ENCODE measurements around the gene BEST2. TPM values are rescaled to one million over a fixed set of nuclear protein-coding genes. Genes with fewer than 3 reads are reported as not detected.
"Not testable (repeated sequence)": the region's sequence is repeated elsewhere in the genome, so short reads cannot be mapped to it uniquely, and the experiment has no call there.

Gene BEST2
- total RNA-seq, 4 donors from 2014 or later: 20.5 to 82.0 (median 40.6) TPM; not detected in 1

GRCh38 chr19:12708641-12709040, 43.0 kb upstream of the BEST2 start:
- Histone ChIP-seq H3K27ac (no peak overlapping the region), H3K9me3 (no peaks in the 10 kb centered on the region), H3K36me3 (peaks cover 0 to 93% (median 0%) of the 10 kb centered on the region in 3 donors), H3K27me3 (no peaks in the 10 kb centered on the region), H3K4me3 (no peak overlapping the region), H3K4me1 (no peaks in the 10 kb centered on the region)
- TF ChIP-seq POLR2A (IDR thresholded peaks at IDR 0.05) (no peak), CTCF (IDR thresholded peaks at IDR 0.05) (no peak)
- no peak for DNase-seq

GRCh38 chr19:12711187-12711586, 40.4 kb upstream of the BEST2 start:
- no peak for DNase-seq

GRCh38 chr19:12712077-12712476, 39.5 kb upstream of the BEST2 start:
- not testable (repeated sequence) for H3K27ac ChIP-seq, H3K4me1 ChIP-seq, H3K27me3 ChIP-seq, H3K4me3 ChIP-seq, DNase-seq, H3K9me3 ChIP-seq
- H3K36me3 ChIP-seq: peaks cover 0 to 82% (median 0%) of the 10 kb centered on the region in 3 donors
- peak in 4 of 6 experiments; percentile 20 to 60 (median 52) for TF ChIP-seq CTCF (IDR thresholded peaks at IDR 0.05)

More at GRCh38 chr19:12711187-12711586, 40.4 kb upstream of the BEST2 start:
- Histone ChIP-seq H3K36me3 (peaks cover 0 to 91% (median 0%) of the 10 kb centered on the region in 3 donors), H3K4me1 (no peaks in the 10 kb centered on the region), H3K27ac (no peak overlapping the region), H3K27me3 (no peaks in the 10 kb centered on the region), H3K4me3 (no peak overlapping the region), H3K9me3 (no peaks in the 10 kb centered on the region)
- TF ChIP-seq CTCF (IDR thresholded peaks at IDR 0.05) (no peak), POLR2A (IDR thresholded peaks at IDR 0.05) (no peak)

- DNase-seq: not testable (repeated sequence)
- H3K36me3 ChIP-seq: peaks cover 0 to 80% (median 0%) of the 10 kb centered on the region in 3 donors
Observed at GRCh38 chr19:12713304-12713703, 38.3 kb upstream of the BEST2 start.

GRCh38 chr19:12715102-12715501, 36.5 kb upstream of the BEST2 start:
- Histone ChIP-seq H3K36me3 (peaks cover 0 to 70% (median 0%) of the 10 kb centered on the region in 3 donors), H3K9me3 (no peaks in the 10 kb centered on the region), H3K27ac (no peak overlapping the region), H3K27me3 (no peaks in the 10 kb centered on the region), H3K4me3 (no peak overlapping the region), H3K4me1 (peaks cover 0 to 3% (median 0%) of the 10 kb centered on the region in 4 donors)
- DNase-seq: no peak
- no peak for TF ChIP-seq POLR2A (IDR thresholded peaks at IDR 0.05)
- no peak for TF ChIP-seq CTCF (IDR thresholded peaks at IDR 0.05)

More at GRCh38 chr19:12713304-12713703, 38.3 kb upstream of the BEST2 start:
- H3K27ac ChIP-seq, H3K27me3 ChIP-seq, H3K4me1 ChIP-seq, H3K9me3 ChIP-seq, H3K4me3 ChIP-seq: not testable (repeated sequence)

- Histone ChIP-seq H3K27me3 (no peaks in the 10 kb centered on the region), H3K27ac (no peak overlapping the region), H3K4me1 (peaks cover 0 to 11% (median 4%) of the 10 kb centered on the region in 4 donors), H3K9me3 (no peaks in the 10 kb centered on the region), H3K4me3 (no peak overlapping the region), H3K36me3 (peaks cover 0 to 61% (median 0%) of the 10 kb centered on the region in 3 donors)
- TF ChIP-seq POLR2A (IDR thresholded peaks at IDR 0.05): no peak
- no peak for TF ChIP-seq CTCF (IDR thresholded peaks at IDR 0.05)
- DNase-seq: no peak
Observed at GRCh38 chr19:12715929-12716328, 35.7 kb upstream of the BEST2 start.
